SK-N-SH (cell line): ENCODE results near the gene THEMIS2.

Experiments
- CTCF ChIP-seq: fragments of 200-600 bp; sonication (generic); IDR thresholded peaks from 2 replicates; pipeline ENCODE4 v1.6.1; 2017; ENCODE audit warnings: antibody characterized with exemption, mild to moderate bottlenecking, moderate library complexity
- EP300 ChIP-seq, 2 experiments: IDR thresholded peaks; 2 replicates each; pipeline versions ENCODE4 v1.4.0 to v1.6.1; 2012; ENCODE audit warnings: borderline replicate concordance in 1 of 2, low read depth in 1 of 2, low read length in 1 of 2
- EZH2phosphoT487 ChIP-seq: fragments of 200-600 bp; sonication (generic); IDR thresholded peaks from 2 replicates; pipeline ENCODE4 v1.6.1; 2017; ENCODE audit warnings: low read depth, mixed run types, mild to moderate bottlenecking, antibody characterized with exemption, moderate library complexity, borderline replicate concordance
- POLR2AphosphoS5 ChIP-seq: IDR thresholded peaks from 2 replicates; pipeline ENCODE4 v1.6.1; 2012; ENCODE audit warnings: low read depth, low read length
- SIN3A ChIP-seq: IDR thresholded peaks from 2 replicates; pipeline ENCODE4 v1.6.1; 2012; ENCODE audit warnings: low read depth, mild to moderate bottlenecking, low read length, moderate library complexity, borderline replicate concordance
- SMC3 ChIP-seq: IDR thresholded peaks from 2 replicates; pipeline ENCODE4 v1.6.1; 2012; ENCODE audit warnings: low read depth, low read length, improper control_type of control experiment
- ZBTB33 ChIP-seq: IDR thresholded peaks from 2 replicates; pipeline ENCODE4 v1.4.0; 2012; ENCODE audit warnings: low read depth, borderline replicate concordance
- TF ChIP-seq, protein P1 (sequence below): IDR thresholded peaks from 2 replicates; pipeline ENCODE4; 2012

GRCh38 chr1:27863538-27863915 is 8.8 kb upstream of the THEMIS2 start:
- TF ChIP-seq CTCF: no peak
- TF ChIP-seq EZH2phosphoT487: no peak
- TF ChIP-seq, protein P1, sequence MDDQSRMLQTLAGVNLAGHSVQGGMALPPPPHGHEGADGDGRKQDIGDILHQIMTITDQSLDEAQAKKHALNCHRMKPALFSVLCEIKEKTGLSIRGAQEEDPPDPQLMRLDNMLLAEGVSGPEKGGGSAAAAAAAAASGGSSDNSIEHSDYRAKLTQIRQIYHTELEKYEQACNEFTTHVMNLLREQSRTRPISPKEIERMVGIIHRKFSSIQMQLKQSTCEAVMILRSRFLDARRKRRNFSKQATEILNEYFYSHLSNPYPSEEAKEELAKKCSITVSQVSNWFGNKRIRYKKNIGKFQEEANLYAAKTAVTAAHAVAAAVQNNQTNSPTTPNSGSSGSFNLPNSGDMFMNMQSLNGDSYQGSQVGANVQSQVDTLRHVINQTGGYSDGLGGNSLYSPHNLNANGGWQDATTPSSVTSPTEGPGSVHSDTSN: no peak
- TF ChIP-seq POLR2AphosphoS5: no peak
- TF ChIP-seq EP300 (IDR thresholded peaks at IDR 0.05; ENCODE audit: borderline replicate concordance in 1 of 2, low read depth in 1 of 2, low read length in 1 of 2): no peak
- TF ChIP-seq SMC3: no peak
- TF ChIP-seq ZBTB33: no peak
- no peak for TF ChIP-seq SIN3A
